Neural progenitor cell (in vitro differentiated cells): Measurements from ENCODE around the gene MIPEP.

Experiments
- CTCF ChIP-seq: fragments of 200-600 bp; sonication (generic); IDR thresholded peaks from 2 replicates; pipeline ENCODE4 v1.5.1; 2017; ENCODE audit warnings: antibody characterized with exemption, mild to moderate bottlenecking
- EZH2 ChIP-seq: fragments of 200-600 bp; sonication (generic); IDR thresholded peaks from 2 replicates; pipeline ENCODE4 v1.6.1; 2017; ENCODE audit warnings: antibody characterized with exemption, mild to moderate bottlenecking, moderate library complexity
- EZH2phosphoT487 ChIP-seq: fragments of 200-600 bp; sonication (generic); IDR thresholded peaks from 2 replicates; pipeline ENCODE4 v1.6.1; 2017; ENCODE audit warnings: antibody characterized with exemption

GRCh38 chr13:23767838-23768237, 121.4 kb downstream of the MIPEP start:
- TF ChIP-seq CTCF (no peak), EZH2 (no peak), EZH2phosphoT487 (no peak)
